T-cell (primary cell): Measurements from ENCODE around the gene SLC25A28. TPM values are rescaled to one million over a fixed set of nuclear protein-coding genes. Genes with fewer than 3 reads are reported as not detected.

Source experiments
- ATAC-seq, 4 experiments: fragments of 200-7000 bp in 3 of 4; fragments of 150-1000 bp in 1 of 4; cut with Tn5 transposase; replicated peaks in 1 of 4; 1 replicate in 3 of 4; 2 replicates in 1 of 4; pipeline ENCODE4 v1.10.0; 2021; ENCODE audit warnings: moderate library complexity in 3 of 4, mild to moderate bottlenecking in 2 of 4, moderate number of reproducible peaks in 1 of 4
- CTCF ChIA-PET, 2 donors: fragments of 300-600 bp; sonication (Branson Sonifier 250); formaldehyde crosslinking; loops; one replicate each; lab custom pipeline; 2022; ENCODE audit warnings: antibody characterized with exemption in 2 of 2; lab: Charles Lee
- POLR2A ChIA-PET, 2 donors: fragments of 300-600 bp; sonication (Branson Sonifier 250); formaldehyde crosslinking; loops; one replicate each; lab custom pipeline; 2022; ENCODE audit warnings: antibody characterized with exemption in 2 of 2; lab: Charles Lee
- DNase-seq, 35 experiments: peaks; one replicate each; pipeline versions ENCODE4 v3.0.0 to v3.0.0-alpha.2; 2013 to 2023
- H3K27ac ChIP-seq: one replicate; pipeline ENCODE4 v1.5.1; 2013; ENCODE audit warnings: low read length
- H3K27me3 ChIP-seq, 2 experiments: replicated peaks in 1 of 2; 1 replicate in 1 of 2; 2 replicates in 1 of 2; pipeline versions ENCODE4 v1.6.1 to v1.7.0; 2013; ENCODE audit warnings: low read length in 1 of 2, mixed read lengths in 1 of 2; ENCODE audit not compliant: control insufficient read depth in 2 of 2, insufficient read depth in 2 of 2; ENCODE audit errors: extremely low read depth in 1 of 2
- H3K36me3 ChIP-seq, 2 donors: 1 replicate in 1 of 2; 2 replicates in 1 of 2; pipeline versions ENCODE4 v1.6.1 to v1.7.0; 2013; ENCODE audit warnings: low read length in 1 of 2; ENCODE audit not compliant: control insufficient read depth in 2 of 2, insufficient read depth in 1 of 2; ENCODE audit errors: extremely low read depth in 1 of 2
- H3K4me1 ChIP-seq, 2 experiments: 1 replicate in 1 of 2; 2 replicates in 1 of 2; pipeline versions ENCODE4 v1.6.1 to v1.7.0; 2013; ENCODE audit warnings: low read length in 2 of 2, mixed read lengths in 1 of 2; ENCODE audit not compliant: insufficient read depth in 2 of 2, control insufficient read depth in 1 of 2; ENCODE audit errors: extremely low read depth in 1 of 2
- H3K4me3 ChIP-seq, 2 donors: 1 replicate in 1 of 2; 2 replicates in 1 of 2; pipeline versions ENCODE4 v1.5.1 to v1.7.0; 2013; ENCODE audit warnings: mild to moderate bottlenecking in 2 of 2, low read length in 1 of 2, moderate library complexity in 1 of 2; ENCODE audit not compliant: control insufficient read depth in 1 of 2; ENCODE audit errors: extremely low read depth in 1 of 2
- H3K9me3 ChIP-seq: 2 replicates; pipeline ENCODE4 v1.7.0; 2013
- H3K27ac Mint-ChIP-seq, 2 donors: one replicate each; pipeline ENCODE4 v1.8.0; 2020 to 2021; ENCODE audit warnings: mild to moderate bottlenecking in 2 of 2, mixed read lengths in 2 of 2
- H3K27me3 Mint-ChIP-seq, 2 donors: one replicate each; pipeline ENCODE4 v1.8.0; 2021 to 2022; ENCODE audit warnings: mixed read lengths in 2 of 2
- H3K36me3 Mint-ChIP-seq: one replicate; pipeline ENCODE4 v1.8.0; 2021; ENCODE audit warnings: mixed read lengths
- H3K4me1 Mint-ChIP-seq, 3 donors: one replicate each; pipeline ENCODE4 v1.8.0; 2020 to 2022; ENCODE audit warnings: mixed read lengths in 3 of 3, mild to moderate bottlenecking in 1 of 3
- H3K4me3 Mint-ChIP-seq, 3 donors: one replicate each; pipeline ENCODE4 v1.8.0; 2020 to 2022; ENCODE audit warnings: mild to moderate bottlenecking in 3 of 3, mixed read lengths in 3 of 3, moderate library complexity in 3 of 3
- H3K9me3 Mint-ChIP-seq, 3 donors: one replicate each; pipeline ENCODE4 v1.8.0; 2020 to 2022; ENCODE audit warnings: mixed read lengths in 3 of 3
- WGBS: methylation state at CpG from one replicate; pipeline ENCODE4 v1.1.5; 2013; ENCODE audit warnings: missing lambda C conversion rate; ENCODE audit not compliant: insufficient coverage; 5-methylcytosine and 5-hydroxymethylcytosine counted together
- total RNA-seq, 35 experiments: library from RNA in 6 of 35; stranded (reverse) in 6 of 35; fragments of 120-200 nt in 1 of 35; gene quantifications; one replicate each; pipeline versions ENCODE4 v1.2.1 to v1.2.4 and lab custom pipeline; 2013 to 2026

SLC25A28 gene
- total RNA-seq, 5 donors from 2014 or later (not counting 1 experiment from before 2014, with no cell fraction given): 78.9 to 90.4 (median 87.0) TPM

DNA sequence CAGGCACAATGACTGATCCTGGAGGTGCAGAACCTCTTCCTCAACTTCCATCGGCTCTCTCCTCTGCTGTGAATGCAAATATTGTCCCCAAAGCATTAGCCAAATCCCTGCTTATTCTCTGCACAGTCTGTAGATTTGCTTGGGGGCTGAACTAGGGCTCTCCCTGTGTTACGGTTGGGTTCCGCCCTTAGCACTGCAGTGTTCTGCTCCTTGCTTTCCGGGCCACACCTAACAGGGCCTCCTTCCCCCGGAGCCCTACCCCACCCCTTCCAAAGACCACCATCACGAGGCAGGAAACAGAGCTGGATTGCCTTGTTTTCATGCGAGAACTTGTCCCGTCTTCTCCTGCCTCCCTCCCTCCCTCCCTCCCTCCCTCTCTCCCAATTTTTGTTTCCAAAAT is 36.6 kb downstream of the SLC25A28 start:
- DNase-seq (no peak), ATAC-seq (no peak)
- WGBS: 67% methylated on average over 1 of the region's 8 CpGs

DNA sequence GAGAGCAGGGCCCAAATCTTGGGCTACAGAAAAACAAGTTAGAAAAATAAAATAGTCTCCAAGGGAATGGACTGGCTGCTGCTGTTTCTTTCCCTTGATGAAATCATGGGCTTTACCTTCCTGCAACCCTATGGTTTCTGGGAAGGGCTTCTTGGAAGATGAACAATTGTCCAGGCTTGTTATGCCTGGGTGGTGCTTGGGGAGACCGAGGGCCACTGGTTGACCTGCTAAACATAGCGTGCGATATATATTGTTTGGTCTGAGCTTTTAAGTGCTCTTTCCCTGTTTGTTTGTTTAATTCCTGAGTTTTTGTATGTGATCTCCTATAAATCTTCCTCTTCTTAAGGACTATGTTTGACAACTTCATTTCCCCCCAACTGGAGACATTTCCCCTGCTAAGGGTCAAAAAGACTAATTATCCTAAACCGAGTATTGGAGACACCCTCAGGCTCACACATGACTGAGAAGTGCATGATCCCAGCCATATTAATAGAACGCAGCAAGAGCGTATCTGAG is 37.9 kb downstream of the SLC25A28 start:
- no peak overlapping the region for H3K27ac Mint-ChIP-seq
- peaks cover 5 to 6% of the 10 kb centered on the region in 2 donors for H3K27me3 Mint-ChIP-seq
- ChIA-PET CTCF (interaction anchor here in 1 of 2 donors (0.6 kb wide), 1 partner anchor 288 kb away, joined by 6 read pairs; no protein-coding TSS in a partner anchor), POLR2A (no interaction called here)
- no peaks in the 10 kb centered on the region for H3K4me1 Mint-ChIP-seq
- no peaks in the 10 kb centered on the region for H3K36me3 Mint-ChIP-seq
- ATAC-seq: no peak
- H3K9me3 Mint-ChIP-seq: no peaks in the 10 kb centered on the region
- DNase-seq: no peak
- Histone ChIP-seq H3K4me1 (no peaks in the 10 kb centered on the region), H3K27ac (no peak overlapping the region), H3K9me3 (no peaks in the 10 kb centered on the region), H3K27me3 (peaks cover 0 to 6% of the 10 kb centered on the region in 2 experiments), H3K4me3 (no peak overlapping the region), H3K36me3 (no peaks in the 10 kb centered on the region)
- no peak overlapping the region for H3K4me3 Mint-ChIP-seq
- 95% methylated on average over 3 of the region's 6 CpGs for WGBS

More for the DNA sequence above, 36.6 kb downstream of the SLC25A28 start:
- no peak overlapping the region for H3K27ac ChIP-seq
- H3K36me3 Mint-ChIP-seq: no peaks in the 10 kb centered on the region
- POLR2A ChIA-PET: no interaction called here
- no peaks in the 10 kb centered on the region for H3K9me3 Mint-ChIP-seq
- no peaks in the 10 kb centered on the region for H3K4me1 Mint-ChIP-seq
- H3K4me1 ChIP-seq: no peaks in the 10 kb centered on the region
- peaks cover 5 to 6% of the 10 kb centered on the region in 2 donors for H3K27me3 Mint-ChIP-seq
- no peaks in the 10 kb centered on the region for H3K36me3 ChIP-seq
- no peak overlapping the region for H3K27ac Mint-ChIP-seq
- H3K27me3 ChIP-seq: peaks cover 0 to 3% of the 10 kb centered on the region in 2 experiments
- CTCF ChIA-PET: no interaction called here
- H3K4me3 Mint-ChIP-seq: no peak overlapping the region
- H3K9me3 ChIP-seq: no peaks in the 10 kb centered on the region
- H3K4me3 ChIP-seq: no peak overlapping the region

DNA sequence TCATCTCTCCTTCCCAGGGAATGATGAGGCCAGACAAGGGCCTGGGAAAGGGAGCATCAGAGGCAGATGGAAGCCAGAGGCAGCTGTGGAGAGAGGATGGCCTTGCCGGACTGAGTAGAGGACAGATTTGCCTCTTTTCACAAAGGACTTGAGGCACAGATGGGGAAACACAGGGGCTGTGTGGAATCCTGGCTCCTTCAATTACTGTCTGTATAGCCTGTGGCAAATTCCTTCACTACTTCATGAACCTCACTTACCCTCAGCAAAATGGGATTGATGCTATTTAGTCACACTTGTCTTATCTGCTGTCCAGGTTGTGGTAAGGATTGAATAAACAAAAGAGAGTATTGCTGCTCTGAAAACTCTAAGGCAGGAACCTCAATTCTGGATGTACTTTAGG is 40.3 kb downstream of the SLC25A28 start:
- no peak overlapping the region for H3K4me3 Mint-ChIP-seq
- H3K4me3 ChIP-seq: no peak overlapping the region
- WGBS: no CpG with 5 or more reads among the region's 1 CpG
- no peaks in the 10 kb centered on the region for H3K36me3 Mint-ChIP-seq
- POLR2A ChIA-PET: no interaction called here
- H3K9me3 ChIP-seq: no peaks in the 10 kb centered on the region
- peaks cover 0 to 6% of the 10 kb centered on the region in 2 experiments for H3K27me3 ChIP-seq
- CTCF ChIA-PET: no interaction called here
- ATAC-seq (no peak), DNase-seq (no peak)
- H3K27ac ChIP-seq: no peak overlapping the region
- H3K4me1 Mint-ChIP-seq: no peaks in the 10 kb centered on the region
- H3K36me3 ChIP-seq: no peaks in the 10 kb centered on the region
- no peaks in the 10 kb centered on the region for H3K4me1 ChIP-seq
- no peaks in the 10 kb centered on the region for H3K9me3 Mint-ChIP-seq
- H3K27me3 Mint-ChIP-seq: peaks cover 4 to 5% of the 10 kb centered on the region in 2 donors
- no peak overlapping the region for H3K27ac Mint-ChIP-seq

DNA sequence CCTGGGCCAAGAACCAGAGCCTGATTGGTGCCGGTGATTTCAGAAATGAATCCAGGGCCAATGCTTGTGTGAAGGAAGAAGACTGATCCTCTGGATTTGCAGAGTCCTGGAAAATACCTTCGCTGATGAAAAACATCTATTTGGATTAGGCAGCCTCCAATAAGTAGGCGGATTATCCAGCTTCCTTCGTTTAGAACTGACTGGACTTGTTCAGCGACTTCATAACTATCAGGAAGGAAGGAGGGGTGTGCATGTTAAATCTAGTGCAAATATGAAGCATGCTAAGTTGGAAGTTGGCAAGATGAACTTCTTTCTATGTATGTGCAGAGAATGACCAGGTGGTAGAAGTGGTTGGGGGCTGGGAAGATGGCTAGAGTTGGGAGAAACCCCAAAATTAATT is 46.4 kb downstream of the SLC25A28 start:
- H3K27ac Mint-ChIP-seq: no peak overlapping the region
- H3K4me3 ChIP-seq: no peak overlapping the region
- DNase-seq (no peak), ATAC-seq (no peak)
- CTCF ChIA-PET: no interaction called here
- 82% methylated on average over 5 of the region's 5 CpGs for WGBS
- no peaks in the 10 kb centered on the region for H3K9me3 Mint-ChIP-seq
- no peak overlapping the region for H3K27ac ChIP-seq
- H3K36me3 ChIP-seq: no peaks in the 10 kb centered on the region
- H3K4me3 Mint-ChIP-seq: no peak overlapping the region
- no peaks in the 10 kb centered on the region for H3K4me1 ChIP-seq
- H3K27me3 ChIP-seq: peaks cover 0 to 9% of the 10 kb centered on the region in 2 experiments
- H3K27me3 Mint-ChIP-seq: peaks cover 13 to 22% of the 10 kb centered on the region in 2 donors
- no peaks in the 10 kb centered on the region for H3K4me1 Mint-ChIP-seq
- POLR2A ChIA-PET: interaction anchor here in 1 of 2 donors (0.6 kb wide), 1 partner anchor 469 kb away, joined by 5 read pairs; no protein-coding TSS in a partner anchor
- no peaks in the 10 kb centered on the region for H3K36me3 Mint-ChIP-seq
- H3K9me3 ChIP-seq: no peaks in the 10 kb centered on the region

DNA sequence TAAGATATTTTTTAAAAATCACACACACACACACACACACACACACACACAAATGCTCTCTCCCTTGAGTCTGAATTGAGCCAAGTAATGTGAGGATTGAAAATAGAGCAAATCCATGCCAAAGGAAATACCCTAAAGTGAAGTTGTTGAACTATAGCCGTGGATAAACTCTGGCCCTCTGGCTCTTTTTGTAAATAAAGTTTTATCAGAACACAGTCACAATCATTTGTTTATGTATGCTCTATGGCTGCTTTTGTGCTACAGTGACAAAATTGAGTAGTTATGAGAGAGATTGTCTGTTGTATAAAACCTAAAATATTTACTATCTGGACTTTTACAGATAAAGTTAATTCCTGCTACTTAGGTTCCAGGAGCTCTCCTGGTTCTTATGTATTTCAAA is 48.4 kb downstream of the SLC25A28 start:
- POLR2A ChIA-PET: interaction anchor here in 1 of 2 donors (0.6 kb wide), 1 partner anchor 317 kb away, joined by 3 read pairs; no protein-coding TSS in a partner anchor
- no peaks in the 10 kb centered on the region for H3K36me3 Mint-ChIP-seq
- H3K27ac ChIP-seq: no peak overlapping the region
- no peaks in the 10 kb centered on the region for H3K4me1 Mint-ChIP-seq
- H3K36me3 ChIP-seq: no peaks in the 10 kb centered on the region
- H3K4me3 ChIP-seq: no peak overlapping the region
- H3K4me1 ChIP-seq: no peaks in the 10 kb centered on the region
- no CpG with 5 or more reads among the region's 1 CpG for WGBS
- no peaks in the 10 kb centered on the region for H3K9me3 ChIP-seq
- H3K27ac Mint-ChIP-seq: no peak overlapping the region
- ATAC-seq (no peak), DNase-seq (no peak)
- no peak overlapping the region for H3K4me3 Mint-ChIP-seq
- peaks cover 0 to 10% of the 10 kb centered on the region in 2 experiments for H3K27me3 ChIP-seq
- CTCF ChIA-PET: no interaction called here
- peaks cover 14 to 26% of the 10 kb centered on the region in 2 donors for H3K27me3 Mint-ChIP-seq
- no peaks in the 10 kb centered on the region for H3K9me3 Mint-ChIP-seq

DNA sequence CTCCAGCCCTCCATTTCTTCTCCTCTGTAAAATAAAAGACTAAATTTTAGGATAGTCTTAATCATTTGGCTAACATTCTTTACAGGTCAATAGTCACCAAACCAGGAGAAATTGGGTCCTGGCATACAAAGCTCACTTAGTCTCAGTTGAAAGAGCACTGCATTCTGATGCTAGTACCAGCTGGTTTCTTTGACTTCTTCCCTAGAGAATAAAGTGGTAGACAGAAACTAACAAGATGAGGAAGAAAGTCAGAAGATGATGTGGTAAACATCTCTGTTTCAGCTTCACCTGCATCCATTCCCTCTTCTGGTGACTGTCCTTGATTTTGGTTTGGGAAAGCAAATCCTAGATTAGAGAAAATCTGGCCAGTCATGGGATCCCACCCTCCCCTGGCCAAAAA is 50.3 kb downstream of the SLC25A28 start:
- CTCF ChIA-PET: no interaction called here
- peaks cover 20 to 35% of the 10 kb centered on the region in 2 donors for H3K27me3 Mint-ChIP-seq

More for the DNA sequence above, 50.3 kb downstream of the SLC25A28 start:
- no peaks in the 10 kb centered on the region for H3K9me3 Mint-ChIP-seq
- no peak overlapping the region for H3K4me3 Mint-ChIP-seq
- Histone ChIP-seq H3K9me3 (no peaks in the 10 kb centered on the region), H3K4me3 (no peak overlapping the region), H3K27ac (no peak overlapping the region), H3K4me1 (no peaks in the 10 kb centered on the region), H3K36me3 (no peaks in the 10 kb centered on the region), H3K27me3 (peaks cover 0 to 12% of the 10 kb centered on the region in 2 experiments)
- ATAC-seq: no peak
- no peaks in the 10 kb centered on the region for H3K36me3 Mint-ChIP-seq
- no peak overlapping the region for H3K27ac Mint-ChIP-seq
- DNase-seq: no peak
- POLR2A ChIA-PET: no interaction called here
- H3K4me1 Mint-ChIP-seq: no peaks in the 10 kb centered on the region
